CD4-positive, alpha-beta T cell treated with Interleukin-21 for 1 hour (primary cell): ENCODE measurements around the gene PREX1.

Experiments used
- DNase-seq: peaks from one replicate; pipeline ENCODE4 v3.0.0-alpha.2; 2020

The PREX1 gene

GRCh38 chr20:48597521-48598302 lies 230.1 kb downstream of the PREX1 start:
- DNase-seq: no peak

GRCh38 chr20:48596334-48596898 lies 231.4 kb downstream of the PREX1 start:
- no peak for DNase-seq

- DNase-seq: no peak
These were observed 232.1 kb downstream of the PREX1 start for GRCh38 chr20:48595495-48596333.

- no peak for DNase-seq
These were observed 233.3 kb downstream of the PREX1 start for GRCh38 chr20:48594533-48594932.

GRCh38 chr20:48592107-48592940 lies 235.5 kb downstream of the PREX1 start:
- no peak for DNase-seq

- no peak for DNase-seq
These were observed 241.1 kb downstream of the PREX1 start for GRCh38 chr20:48586730-48587129.

- no peak for DNase-seq
These were observed 242.5 kb downstream of the PREX1 start for GRCh38 chr20:48585061-48585870.

- DNase-seq: no peak
These were observed 243.3 kb downstream of the PREX1 start for GRCh38 chr20:48584391-48585060.

GRCh38 chr20:48583801-48584200 lies 244.0 kb downstream of the PREX1 start:
- no peak for DNase-seq

- DNase-seq: no peak
These were observed 244.6 kb downstream of the PREX1 start for GRCh38 chr20:48583171-48583570.

GRCh38 chr20:48582673-48582985 lies 245.2 kb downstream of the PREX1 start:
- DNase-seq: no peak

GRCh38 chr20:48581167-48581566 lies 246.6 kb downstream of the PREX1 start:
- DNase-seq: no peak

- DNase-seq: no peak
These were observed 249.3 kb downstream of the PREX1 start for GRCh38 chr20:48578397-48579098.

GRCh38 chr20:48577557-48577956 lies 250.2 kb downstream of the PREX1 start:
- no peak for DNase-seq

- DNase-seq: no peak
These were observed 253.4 kb downstream of the PREX1 start for GRCh38 chr20:48574383-48574782.
